SK-N-SH treated with all-trans-retinoic acid at 6 μM for 48 hours (cell line): ENCODE data around the gene ATXN2L.

Source experiments
- ATAC-seq: fragments of 200-7000 bp; cut with Tn5 transposase; 3 replicates; pipeline ENCODE4 v1.9.1; 2020; ENCODE audit warnings: mild to moderate bottlenecking, moderate library complexity
- ARNTL ChIP-seq: fragments of 450-650 bp; formaldehyde crosslinking; IDR thresholded peaks from 2 replicates; pipeline ENCODE4 v1.5.0; 2020; ENCODE audit warnings: low read depth, mild to moderate bottlenecking, moderate library complexity, borderline replicate concordance
- BACH2 ChIP-seq: fragments of 250-450 bp; sonication (Bioruptor Pico); IDR thresholded peaks from 2 replicates; pipeline ENCODE4 v1.9.0; 2021; ENCODE audit warnings: mild to moderate bottlenecking, borderline replicate concordance
- CREB5 ChIP-seq: fragments of 250-450 bp; sonication (Bioruptor Pico); IDR thresholded peaks from 2 replicates; pipeline ENCODE4 v1.5.1; 2020; ENCODE audit warnings: low read depth, mild to moderate bottlenecking, moderate library complexity
- CSDC2 ChIP-seq: fragments of 250-450 bp; sonication (Bioruptor Pico); IDR thresholded peaks from 2 replicates; pipeline ENCODE4 v1.5.0; 2020; ENCODE audit warnings: mild to moderate bottlenecking, moderate library complexity
- ESRRG ChIP-seq: fragments of 250-450 bp; sonication (Bioruptor Pico); IDR thresholded peaks from 2 replicates; pipeline ENCODE4 v1.6.1; 2021; ENCODE audit warnings: mild to moderate bottlenecking
- GLIS3 ChIP-seq: fragments of 250-450 bp; sonication (Bioruptor Pico); IDR thresholded peaks from 2 replicates; pipeline ENCODE4 v1.5.0; 2020; ENCODE audit warnings: mild to moderate bottlenecking, moderate library complexity
- ISL1 ChIP-seq: fragments of 250-450 bp; sonication (Bioruptor Pico); IDR thresholded peaks from 2 replicates; pipeline ENCODE4 v2.1.2; 2022; ENCODE audit warnings: mild to moderate bottlenecking, moderate library complexity
- OSR1 ChIP-seq: fragments of 250-450 bp; sonication (Bioruptor Pico); IDR thresholded peaks from 2 replicates; pipeline ENCODE4 v1.8.0; 2022; ENCODE audit warnings: moderate library complexity, mild to moderate bottlenecking, inconsistent platforms
- PPARA ChIP-seq: fragments of 250-450 bp; sonication (Bioruptor Pico); IDR thresholded peaks from 2 replicates; pipeline ENCODE4 v1.5.0; 2020; ENCODE audit warnings: mild to moderate bottlenecking, borderline replicate concordance
- RARB ChIP-seq: fragments of 250-450 bp; sonication (Bioruptor Pico); IDR thresholded peaks from 2 replicates; pipeline ENCODE4 v1.8.0; 2021; ENCODE audit warnings: mild to moderate bottlenecking, moderate library complexity
- SNAI2 ChIP-seq: fragments of 250-450 bp; sonication (Bioruptor Pico); IDR thresholded peaks from 2 replicates; pipeline ENCODE4 v1.5.0; 2020; ENCODE audit warnings: mild to moderate bottlenecking, moderate library complexity
- TCF4 ChIP-seq: fragments of 250-450 bp; sonication (Bioruptor Pico); IDR thresholded peaks from 2 replicates; pipeline ENCODE4 v1.8.0; 2021; ENCODE audit warnings: mild to moderate bottlenecking, moderate library complexity, borderline replicate concordance
- TOX ChIP-seq: fragments of 250-450 bp; sonication (Bioruptor Pico); IDR thresholded peaks from 2 replicates; pipeline ENCODE4 v1.8.0; 2021; ENCODE audit warnings: mild to moderate bottlenecking, moderate library complexity, borderline replicate concordance
- ZC3H10 ChIP-seq: fragments of 250-450 bp; sonication (Bioruptor Pico); IDR thresholded peaks from 2 replicates; pipeline ENCODE4 v1.5.1; 2021; ENCODE audit warnings: mild to moderate bottlenecking, moderate library complexity
- ZFP3 ChIP-seq: fragments of 250-450 bp; sonication (Bioruptor Pico); IDR thresholded peaks from 2 replicates; pipeline ENCODE4 v1.5.0; 2020; ENCODE audit warnings: mild to moderate bottlenecking, moderate library complexity
- ZFP30 ChIP-seq: fragments of 450-650 bp; formaldehyde crosslinking; IDR thresholded peaks from 2 replicates; pipeline ENCODE4 v1.5.0; 2022; ENCODE audit warnings: mild to moderate bottlenecking, moderate library complexity
- ZNF565 ChIP-seq: fragments of 450-650 bp; formaldehyde crosslinking; conservative IDR thresholded peaks from 2 replicates; pipeline ENCODE4 v1.5.0; 2020; ENCODE audit warnings: low read depth, mild to moderate bottlenecking, moderate library complexity
- ZNF70 ChIP-seq: fragments of 450-650 bp; formaldehyde crosslinking; IDR thresholded peaks from 2 replicates; pipeline ENCODE4 v1.5.0; 2020; ENCODE audit warnings: mild to moderate bottlenecking, moderate library complexity
- ZNF8 ChIP-seq: fragments of 450-650 bp; formaldehyde crosslinking; IDR thresholded peaks from 2 replicates; pipeline ENCODE4 v1.5.0; 2020; ENCODE audit warnings: mild to moderate bottlenecking, moderate library complexity
- TF ChIP-seq, protein P1 (sequence below): fragments of 250-450 bp; sonication (Bioruptor Pico); IDR thresholded peaks from 2 replicates; pipeline ENCODE4 v1.5.0; 2020; ENCODE audit warnings: mild to moderate bottlenecking, moderate library complexity
- TF ChIP-seq, protein P2 (sequence below): fragments of 250-450 bp; sonication (Bioruptor Pico); IDR thresholded peaks from 2 replicates; pipeline ENCODE4 v1.8.0; 2021; ENCODE audit warnings: low read depth, mild to moderate bottlenecking, moderate library complexity, borderline replicate concordance
- TF ChIP-seq, protein P3 (sequence below): fragments of 250-450 bp; sonication (Bioruptor Pico); IDR thresholded peaks from 2 replicates; pipeline ENCODE4 v1.8.0; 2020; ENCODE audit warnings: mild to moderate bottlenecking, moderate library complexity, borderline replicate concordance
- TF ChIP-seq, protein P4 (sequence below): fragments of 250-450 bp; sonication (Bioruptor Pico); IDR thresholded peaks from 2 replicates; pipeline ENCODE4 v1.5.1; 2021; ENCODE audit warnings: mild to moderate bottlenecking, moderate library complexity

The ATXN2L gene

DNA sequence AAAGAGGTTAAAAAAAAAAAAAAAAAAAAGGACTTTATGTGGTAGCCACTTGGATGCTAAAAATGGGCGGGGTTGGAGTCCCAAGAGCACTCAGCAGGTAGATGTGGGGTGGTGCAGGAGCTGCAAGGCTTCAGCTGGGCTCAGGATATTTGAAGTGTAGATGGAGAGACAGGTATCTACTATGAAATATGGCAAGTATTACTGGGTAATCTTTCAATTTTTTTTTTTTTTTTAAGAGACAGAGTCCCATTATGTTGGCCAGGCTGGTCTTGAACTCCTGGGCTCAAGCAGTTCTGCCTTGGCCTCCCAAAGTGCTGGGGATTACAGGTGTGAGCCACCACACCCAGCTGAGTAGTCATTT is 15.7 kb downstream of the ATXN2L start:
- no peak for TF ChIP-seq TOX (CRISPR knock-in tag)
- TF ChIP-seq TCF4 (CRISPR knock-in tag), result no peak
- TF ChIP-seq ZNF565 (CRISPR knock-in tag), result no peak
- no peak for TF ChIP-seq ZFP3 (CRISPR knock-in tag)
- no peak for TF ChIP-seq ZC3H10
- no peak for TF ChIP-seq ESRRG (CRISPR knock-in tag)
- TF ChIP-seq OSR1 (CRISPR knock-in tag), result no peak
- TF ChIP-seq ISL1, result no peak
- no peak for TF ChIP-seq BACH2 (CRISPR knock-in tag)
- no peak for TF ChIP-seq RARB (CRISPR knock-in tag)
- TF ChIP-seq ZNF70, result no peak
- no peak for TF ChIP-seq ARNTL (CRISPR knock-in tag)
- no peak for TF ChIP-seq CSDC2 (CRISPR knock-in tag)
- no peak for TF ChIP-seq PPARA
- no peak for TF ChIP-seq ZNF8
- TF ChIP-seq GLIS3 (CRISPR knock-in tag), result no peak
- TF ChIP-seq ZFP30 (CRISPR knock-in tag), result no peak
- no peak for ATAC-seq

GRCh38 chr16:28839004-28839639 is 16.3 kb downstream of the ATXN2L start:
- no peak; the same call in 2 of the 3 replicates for ATAC-seq
- no peak for TF ChIP-seq RARB (CRISPR knock-in tag)
- TF ChIP-seq, protein P1, sequence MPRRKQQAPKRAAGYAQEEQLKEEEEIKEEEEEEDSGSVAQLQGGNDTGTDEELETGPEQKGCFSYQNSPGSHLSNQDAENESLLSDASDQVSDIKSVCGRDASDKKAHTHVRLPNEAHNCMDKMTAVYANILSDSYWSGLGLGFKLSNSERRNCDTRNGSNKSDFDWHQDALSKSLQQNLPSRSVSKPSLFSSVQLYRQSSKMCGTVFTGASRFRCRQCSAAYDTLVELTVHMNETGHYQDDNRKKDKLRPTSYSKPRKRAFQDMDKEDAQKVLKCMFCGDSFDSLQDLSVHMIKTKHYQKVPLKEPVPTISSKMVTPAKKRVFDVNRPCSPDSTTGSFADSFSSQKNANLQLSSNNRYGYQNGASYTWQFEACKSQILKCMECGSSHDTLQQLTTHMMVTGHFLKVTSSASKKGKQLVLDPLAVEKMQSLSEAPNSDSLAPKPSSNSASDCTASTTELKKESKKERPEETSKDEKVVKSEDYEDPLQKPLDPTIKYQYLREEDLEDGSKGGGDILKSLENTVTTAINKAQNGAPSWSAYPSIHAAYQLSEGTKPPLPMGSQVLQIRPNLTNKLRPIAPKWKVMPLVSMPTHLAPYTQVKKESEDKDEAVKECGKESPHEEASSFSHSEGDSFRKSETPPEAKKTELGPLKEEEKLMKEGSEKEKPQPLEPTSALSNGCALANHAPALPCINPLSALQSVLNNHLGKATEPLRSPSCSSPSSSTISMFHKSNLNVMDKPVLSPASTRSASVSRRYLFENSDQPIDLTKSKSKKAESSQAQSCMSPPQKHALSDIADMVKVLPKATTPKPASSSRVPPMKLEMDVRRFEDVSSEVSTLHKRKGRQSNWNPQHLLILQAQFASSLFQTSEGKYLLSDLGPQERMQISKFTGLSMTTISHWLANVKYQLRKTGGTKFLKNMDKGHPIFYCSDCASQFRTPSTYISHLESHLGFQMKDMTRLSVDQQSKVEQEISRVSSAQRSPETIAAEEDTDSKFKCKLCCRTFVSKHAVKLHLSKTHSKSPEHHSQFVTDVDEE (CRISPR knock-in tag), result no peak
- no peak for TF ChIP-seq ZC3H10
- TF ChIP-seq, protein P2, sequence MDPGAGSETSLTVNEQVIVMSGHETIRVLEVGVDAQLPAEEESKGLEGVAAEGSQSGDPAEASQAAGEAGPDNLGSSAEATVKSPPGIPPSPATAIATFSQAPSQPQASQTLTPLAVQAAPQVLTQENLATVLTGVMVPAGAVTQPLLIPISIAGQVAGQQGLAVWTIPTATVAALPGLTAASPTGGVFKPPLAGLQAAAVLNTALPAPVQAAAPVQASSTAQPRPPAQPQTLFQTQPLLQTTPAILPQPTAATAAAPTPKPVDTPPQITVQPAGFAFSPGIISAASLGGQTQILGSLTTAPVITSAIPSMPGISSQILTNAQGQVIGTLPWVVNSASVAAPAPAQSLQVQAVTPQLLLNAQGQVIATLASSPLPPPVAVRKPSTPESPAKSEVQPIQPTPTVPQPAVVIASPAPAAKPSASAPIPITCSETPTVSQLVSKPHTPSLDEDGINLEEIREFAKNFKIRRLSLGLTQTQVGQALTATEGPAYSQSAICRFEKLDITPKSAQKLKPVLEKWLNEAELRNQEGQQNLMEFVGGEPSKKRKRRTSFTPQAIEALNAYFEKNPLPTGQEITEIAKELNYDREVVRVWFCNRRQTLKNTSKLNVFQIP, result no peak
- TF ChIP-seq ZFP30 (CRISPR knock-in tag), result no peak
- TF ChIP-seq ESRRG (CRISPR knock-in tag), result no peak
- no peak for TF ChIP-seq ARNTL (CRISPR knock-in tag)
- TF ChIP-seq, protein P3, sequence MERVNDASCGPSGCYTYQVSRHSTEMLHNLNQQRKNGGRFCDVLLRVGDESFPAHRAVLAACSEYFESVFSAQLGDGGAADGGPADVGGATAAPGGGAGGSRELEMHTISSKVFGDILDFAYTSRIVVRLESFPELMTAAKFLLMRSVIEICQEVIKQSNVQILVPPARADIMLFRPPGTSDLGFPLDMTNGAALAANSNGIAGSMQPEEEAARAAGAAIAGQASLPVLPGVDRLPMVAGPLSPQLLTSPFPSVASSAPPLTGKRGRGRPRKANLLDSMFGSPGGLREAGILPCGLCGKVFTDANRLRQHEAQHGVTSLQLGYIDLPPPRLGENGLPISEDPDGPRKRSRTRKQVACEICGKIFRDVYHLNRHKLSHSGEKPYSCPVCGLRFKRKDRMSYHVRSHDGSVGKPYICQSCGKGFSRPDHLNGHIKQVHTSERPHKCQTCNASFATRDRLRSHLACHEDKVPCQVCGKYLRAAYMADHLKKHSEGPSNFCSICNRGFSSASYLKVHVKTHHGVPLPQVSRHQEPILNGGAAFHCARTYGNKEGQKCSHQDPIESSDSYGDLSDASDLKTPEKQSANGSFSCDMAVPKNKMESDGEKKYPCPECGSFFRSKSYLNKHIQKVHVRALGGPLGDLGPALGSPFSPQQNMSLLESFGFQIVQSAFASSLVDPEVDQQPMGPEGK, result no peak
- TF ChIP-seq GLIS3 (CRISPR knock-in tag), result no peak
- no peak for TF ChIP-seq CREB5 (CRISPR knock-in tag)
- no peak for TF ChIP-seq ZFP3 (CRISPR knock-in tag)
- TF ChIP-seq SNAI2 (CRISPR knock-in tag), result no peak
- no peak for TF ChIP-seq PPARA
- TF ChIP-seq CSDC2 (CRISPR knock-in tag), result no peak
- TF ChIP-seq ISL1, result no peak
- TF ChIP-seq, protein P4, sequence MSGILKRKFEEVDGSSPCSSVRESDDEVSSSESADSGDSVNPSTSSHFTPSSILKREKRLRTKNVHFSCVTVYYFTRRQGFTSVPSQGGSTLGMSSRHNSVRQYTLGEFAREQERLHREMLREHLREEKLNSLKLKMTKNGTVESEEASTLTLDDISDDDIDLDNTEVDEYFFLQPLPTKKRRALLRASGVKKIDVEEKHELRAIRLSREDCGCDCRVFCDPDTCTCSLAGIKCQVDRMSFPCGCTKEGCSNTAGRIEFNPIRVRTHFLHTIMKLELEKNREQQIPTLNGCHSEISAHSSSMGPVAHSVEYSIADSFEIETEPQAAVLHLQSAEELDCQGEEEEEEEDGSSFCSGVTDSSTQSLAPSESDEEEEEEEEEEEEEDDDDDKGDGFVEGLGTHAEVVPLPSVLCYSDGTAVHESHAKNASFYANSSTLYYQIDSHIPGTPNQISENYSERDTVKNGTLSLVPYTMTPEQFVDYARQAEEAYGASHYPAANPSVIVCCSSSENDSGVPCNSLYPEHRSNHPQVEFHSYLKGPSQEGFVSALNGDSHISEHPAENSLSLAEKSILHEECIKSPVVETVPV (CRISPR knock-in tag), result no peak
- TF ChIP-seq ZNF8, result no peak
- no peak for TF ChIP-seq BACH2 (CRISPR knock-in tag)
- no peak for TF ChIP-seq OSR1 (CRISPR knock-in tag)
